Lung (tissue), 12 donors: ENCODE measurements around the gene ZBTB26. TPM values are rescaled to one million over a fixed set of nuclear protein-coding genes. Genes with fewer than 3 reads are reported as not detected.
A peak's percentile ranks its signal among the peaks of the same experiment; 100 is the strongest.

Source experiments
- ATAC-seq: fragments of 200-7000 bp; cut with Tn5 transposase; one replicate; pipeline ENCODE4 v1.9.1; 2020; ENCODE audit warnings: moderate number of reproducible peaks; ENCODE audit not compliant: insufficient read depth, low FRiP score
- DNase-seq, 3 donors: peaks; one replicate each; pipeline ENCODE4 v3.0.0-alpha.2; 2013 to 2017
- H3K27ac ChIP-seq, 2 donors: one replicate each; pipeline ENCODE4 v1.5.1; 2013; ENCODE audit warnings: mild to moderate bottlenecking in 2 of 2, moderate library complexity in 2 of 2, control low read depth in 1 of 2, inconsistent platforms in 1 of 2, low read depth in 1 of 2, low read length in 1 of 2
- H3K27me3 ChIP-seq, 3 donors: one replicate each; pipeline ENCODE4 v1.5.1; 2013; ENCODE audit warnings: low read length in 2 of 3; ENCODE audit not compliant: control insufficient read depth in 3 of 3, insufficient read depth in 3 of 3
- H3K36me3 ChIP-seq, 4 donors: one replicate each; pipeline ENCODE4 v1.5.1; 2013; ENCODE audit warnings: low read length in 4 of 4, mild to moderate bottlenecking in 1 of 4, moderate library complexity in 1 of 4; ENCODE audit not compliant: control insufficient read depth in 4 of 4, insufficient read depth in 4 of 4
- H3K4me1 ChIP-seq, 5 donors: one replicate each; pipeline ENCODE4 v1.5.1; 2013; ENCODE audit warnings: low read length in 5 of 5, mild to moderate bottlenecking in 2 of 5, moderate library complexity in 1 of 5; ENCODE audit not compliant: control insufficient read depth in 5 of 5, insufficient read depth in 5 of 5
- H3K4me3 ChIP-seq: one replicate; pipeline ENCODE4 v1.5.1; 2013; ENCODE audit warnings: mild to moderate bottlenecking, control low read depth, moderate library complexity
- H3K9ac ChIP-seq, 2 donors: one replicate each; pipeline ENCODE4 v1.5.1; 2013; ENCODE audit warnings: low read length in 2 of 2, control low read depth in 1 of 2; ENCODE audit not compliant: insufficient read depth in 1 of 2
- H3K9me3 ChIP-seq, 4 donors: one replicate each; pipeline ENCODE4 v1.5.1; 2013; ENCODE audit warnings: low read length in 3 of 4, mild to moderate bottlenecking in 1 of 4, moderate library complexity in 1 of 4; ENCODE audit not compliant: control insufficient read depth in 4 of 4, insufficient read depth in 3 of 4
- CTCF ChIP-seq: IDR thresholded peaks from 2 replicates; pipeline ENCODE4 v1.5.1; 2012; ENCODE audit warnings: mild to moderate bottlenecking; ENCODE audit errors: control extremely low read depth, extremely low read depth
- WGBS, 2 donors: extraction: QIAGEN DNeasy Blood & Tissue Kit; methylation state at CpG; one replicate each; pipeline ENCODE4 v1.1.7; 2013; 5-methylcytosine and 5-hydroxymethylcytosine counted together
- polyA plus RNA-seq, 2 donors: library from polyadenylated mRNA; stranded (reverse); fragments of 200-250 nt; gene quantifications; one replicate each; pipeline ENCODE4 v1.2.1, GENCODE V29; 2013
- total RNA-seq, 2 donors: library from RNA; depleted of rRNA in 1 of 2; stranded (reverse); fragments of >200 nt in 1 of 2; gene quantifications; one replicate each; pipeline ENCODE4 v1.2.1, GENCODE V29; 2014 to 2021
- donor health status: control.
- donor health status: control.
- donor health status: Bipolar disorder and iron deficiency.
- donor health status: healthy.
- donor health status: DM: yes; HTN: yes; CAD: no.

The ZBTB26 gene
- total and polyA plus RNA-seq, 4 donors = 2.4 to 15.0 (median 3.3) TPM

GRCh38 chr9:122922713-122923112, 8.6 kb downstream of the ZBTB26 start:
- Histone ChIP-seq H3K27ac (no peak overlapping the region), H3K27me3 (no peaks in the 10 kb centered on the region), H3K4me3 (no peak overlapping the region), H3K36me3 (peaks cover 3 to 7% (median 6%) of the 10 kb centered on the region in 4 donors), H3K4me1 (peaks cover 0 to 3% (median 0%) of the 10 kb centered on the region in 5 donors), H3K9me3 (no peaks in the 10 kb centered on the region), H3K9ac (no peak overlapping the region)
- 93 to 95% methylated on average over 8 of the region's 8 CpGs for WGBS, 2 donors
- ATAC-seq = no peak
- no peak for TF ChIP-seq CTCF
- DNase-seq = no peak

GRCh38 chr9:122918310-122918709, 13.0 kb downstream of the ZBTB26 start:
- DNase-seq (no peak), ATAC-seq (no peak)
- Histone ChIP-seq H3K36me3 (peaks cover 3 to 6% (median 6%) of the 10 kb centered on the region in 4 donors), H3K27ac (no peak overlapping the region), H3K4me3 (no peak overlapping the region), H3K27me3 (no peaks in the 10 kb centered on the region), H3K9ac (no peak overlapping the region), H3K9me3 (no peaks in the 10 kb centered on the region), H3K4me1 (peaks cover 0 to 3% (median 0%) of the 10 kb centered on the region in 5 donors)
- WGBS, 2 donors = 91 to 94% methylated on average over 2 of the region's 2 CpGs
- TF ChIP-seq CTCF = no peak

- 0 to 1% methylated on average over 35 of the region's 35 CpGs for WGBS, 2 donors
- Histone ChIP-seq H3K36me3 (peaks cover 3 to 13% (median 6%) of the 10 kb centered on the region in 4 donors), H3K27me3 (no peaks in the 10 kb centered on the region), H3K4me3 (peak within 1 kb of the TSS; percentile 96), H3K9me3 (no peaks in the 10 kb centered on the region), H3K4me1 (peaks cover 0 to 10% (median 3%) of the 10 kb centered on the region in 5 donors), H3K9ac (peak within 1 kb of the TSS; percentile 72 to 74), H3K27ac (peak within 1 kb of the TSS; percentile 79 to 90)
- ATAC-seq (peak; percentile 94), DNase-seq (peak; percentile 79 to 93 (median 91))
- no peak for TF ChIP-seq CTCF
Observed at GRCh38 chr9:122912964-122913673, 18.2 kb downstream of the ZBTB26 start, which contains the start of gene ZBTB6. TSS of gene ZBTB6 (minus strand) at chr9:122913323. CDS start at chr9:122912072, 1,251 bp downstream.
